ENCODE data around the gene GPR37L1. TPM values are rescaled to one million over a fixed set of nuclear protein-coding genes. Genes with fewer than 3 reads are reported as not detected.

Gene GPR37L1
- polyA plus RNA-seq (2013, experiment 1 of 2; ENCODE audit: insufficient read length): not detected
- not detected for polyA plus RNA-seq (2013, experiment 2 of 2; ENCODE audit: insufficient read length)

- no peak for DNase-seq
These were observed at the start of gene GPR37L1 for GRCh38 chr1:202122639-202123335. TSS of gene GPR37L1 (plus strand) at chr1:202122917. CDS start at chr1:202122964, 47 bp downstream.

GRCh38 chr1:202073206-202073605, 49.5 kb upstream of the GPR37L1 start:
- DNase-seq: no peak

GRCh38 chr1:202074985-202075384, 47.7 kb upstream of the GPR37L1 start:
- DNase-seq: no peak

GRCh38 chr1:202075389-202075788, 47.3 kb upstream of the GPR37L1 start:
- DNase-seq: no peak

- no peak for DNase-seq
These were observed 46.6 kb upstream of the GPR37L1 start for GRCh38 chr1:202076050-202076511.

GRCh38 chr1:202078241-202078640, 44.5 kb upstream of the GPR37L1 start:
- no peak for DNase-seq

- DNase-seq: no peak
These were observed 40.7 kb upstream of the GPR37L1 start for GRCh38 chr1:202081992-202082391.

- DNase-seq: no peak
These were observed 37.7 kb upstream of the GPR37L1 start for GRCh38 chr1:202084791-202085681.

GRCh38 chr1:202085682-202086373, 36.9 kb upstream of the GPR37L1 start:
- no peak for DNase-seq

GRCh38 chr1:202086579-202087350, 36.0 kb upstream of the GPR37L1 start:
- no peak for DNase-seq

- no peak for DNase-seq
These were observed 34.5 kb upstream of the GPR37L1 start for GRCh38 chr1:202088206-202088605.

GRCh38 chr1:202090994-202091393, 31.7 kb upstream of the GPR37L1 start:
- DNase-seq: no peak

GRCh38 chr1:202093858-202094257, 28.9 kb upstream of the GPR37L1 start:
- no peak for DNase-seq

GRCh38 chr1:202101184-202101583, 21.5 kb upstream of the GPR37L1 start:
- no peak for DNase-seq

- no peak for DNase-seq
These were observed 18.6 kb upstream of the GPR37L1 start for GRCh38 chr1:202104073-202104472.

- peak; percentile 56 for DNase-seq
These were observed 17.0 kb upstream of the GPR37L1 start for GRCh38 chr1:202105571-202106339.

- DNase-seq: no peak
These were observed 16.1 kb upstream of the GPR37L1 start for GRCh38 chr1:202106340-202107254.

GRCh38 chr1:202107321-202107761, 15.4 kb upstream of the GPR37L1 start:
- DNase-seq: no peak

GRCh38 chr1:202107801-202108731, 14.7 kb upstream of the GPR37L1 start:
- DNase-seq: no peak
